Left ventricle myocardium inferior (tissue), 1 donor: Measurements from ENCODE around the gene RAB17. TPM values are rescaled to one million over a fixed set of nuclear protein-coding genes. Genes with fewer than 3 reads are reported as not detected.
A peak's percentile ranks its signal among the peaks of the same experiment; 100 is the strongest.

Experiments used
- DNase-seq: peaks from one replicate; pipeline ENCODE4 v3.0.0-alpha.2; 2020
- H3K27ac ChIP-seq: fragments of 200-600 bp; replicated peaks from 2 replicates; pipeline ENCODE4 v1.8.0; 2021
- H3K27me3 ChIP-seq: fragments of 200-600 bp; 2 replicates; pipeline ENCODE4 v1.8.0; 2021; ENCODE audit warnings: low read depth
- H3K36me3 ChIP-seq: fragments of 200-600 bp; 2 replicates; pipeline ENCODE4 v1.8.0; 2021
- H3K4me1 ChIP-seq: fragments of 200-600 bp; 2 replicates; pipeline ENCODE4 v1.8.0; 2021
- H3K4me3 ChIP-seq: fragments of 200-600 bp; 2 replicates; pipeline ENCODE4 v1.8.0; 2021; ENCODE audit warnings: mild to moderate bottlenecking, moderate library complexity
- H3K9me3 ChIP-seq: fragments of 200-600 bp; replicated peaks from 2 replicates; pipeline ENCODE4 v1.8.0; 2021
- CTCF ChIP-seq: fragments of 200-600 bp; IDR thresholded peaks from 2 replicates; pipeline ENCODE4 v1.8.0; 2021; ENCODE audit warnings: antibody characterized with exemption, mild to moderate bottlenecking, borderline replicate concordance
- intact Hi-C: fragments of 100-400 bp; cut with micrococcal nuclease; formaldehyde crosslinking; loops from one replicate; pipeline ENCODE4 v1.11.0; 2022
- total RNA-seq: library from RNA; stranded (reverse); fragmentation: NEBNext Ultra II Directional; extraction: Animal tissue kit (Norgen Biotek cat#: 25700); gene quantifications from one replicate; pipeline ENCODE4 v1.2.1, GENCODE V29; 2021
- donor health status: DM: no; HTN: yes; CAD: no; lungs with severe emphysema.

Gene RAB17
- total RNA-seq, 1 donor from 2014 or later: 4.5 TPM

GRCh38 chr2:237585590-237586221 is 4.8 kb downstream of the RAB17 start:
- no peak for TF ChIP-seq CTCF
- intact Hi-C loops: no loop called here

GRCh38 chr2:237583385-237584295 is 6.9 kb downstream of the RAB17 start:
- intact Hi-C loops: loop anchor here (5.0 kb wide), 1 partner anchor 164 kb away; no protein-coding TSS in a partner anchor
- TF ChIP-seq CTCF: no peak
- no peaks in the 10 kb centered on the region for H3K36me3 ChIP-seq
- H3K4me1 ChIP-seq: peaks cover 36% of the 10 kb centered on the region
- DNase-seq: no peak
- H3K27me3 ChIP-seq: no peaks in the 10 kb centered on the region
- H3K27ac ChIP-seq: no peak overlapping the region
- no peaks in the 10 kb centered on the region for H3K9me3 ChIP-seq
- H3K4me3 ChIP-seq: no peak overlapping the region

More at GRCh38 chr2:237585590-237586221, 4.8 kb downstream of the RAB17 start:
- Histone ChIP-seq H3K4me1 (peaks cover 41% of the 10 kb centered on the region), H3K4me3 (no peak overlapping the region), H3K27ac (no peak overlapping the region), H3K9me3 (no peaks in the 10 kb centered on the region), H3K36me3 (no peaks in the 10 kb centered on the region), H3K27me3 (no peaks in the 10 kb centered on the region)
- DNase-seq: no peak

- peak overlapping the region; percentile 88 for H3K27ac ChIP-seq
- H3K36me3 ChIP-seq: no peaks in the 10 kb centered on the region
- intact Hi-C loops: loop anchor here (5.0 kb wide), 1 partner anchor 165 kb away; no protein-coding TSS in a partner anchor
- H3K4me3 ChIP-seq: peak overlapping the region; percentile 46
- H3K9me3 ChIP-seq: no peaks in the 10 kb centered on the region
- peak; percentile 81 for DNase-seq
- TF ChIP-seq CTCF: peak; percentile 68
- peaks cover 34% of the 10 kb centered on the region for H3K4me1 ChIP-seq
- no peaks in the 10 kb centered on the region for H3K27me3 ChIP-seq
Measured at GRCh38 chr2:237581751-237582746, 8.5 kb downstream of the RAB17 start.

- Histone ChIP-seq H3K9me3 (no peaks in the 10 kb centered on the region), H3K36me3 (no peaks in the 10 kb centered on the region), H3K4me3 (no peak overlapping the region), H3K27me3 (no peaks in the 10 kb centered on the region), H3K27ac (peak overlapping the region; percentile 88), H3K4me1 (peaks cover 32% of the 10 kb centered on the region)
- no peak for DNase-seq
- TF ChIP-seq CTCF: no peak
- intact Hi-C loops: loop anchor here (5.0 kb wide), 1 partner anchor 166 kb away; no protein-coding TSS in a partner anchor
Measured at GRCh38 chr2:237581326-237581725, 9.2 kb downstream of the RAB17 start.
